DOHH2 (cell line): ENCODE data around the gene FRMD3.

Experiments
- H3F3A ChIP-seq: fragments of 200-600 bp; sonication (generic), shearing (Covaris generic); 2 replicates; pipeline ENCODE4 v1.6.0; 2016; ENCODE audit warnings: antibody characterized with exemption, mild to moderate bottlenecking; ENCODE audit not compliant: control insufficient read depth, insufficient read depth
- H3K27ac ChIP-seq: fragments of 200-600 bp; sonication (generic); 2 replicates; pipeline ENCODE4 v1.5.1; 2014; ENCODE audit warnings: low read depth, mild to moderate bottlenecking, low read length, moderate library complexity
- H3K27me3 ChIP-seq: fragments of 200-600 bp; sonication (generic); 2 replicates; pipeline ENCODE4 v1.6.1; 2014; ENCODE audit warnings: mild to moderate bottlenecking, low read length, mixed read lengths; ENCODE audit not compliant: control insufficient read depth
- H3K36me3 ChIP-seq: fragments of 200-600 bp; sonication (generic); 2 replicates; pipeline ENCODE4 v1.6.1; 2014; ENCODE audit warnings: mild to moderate bottlenecking, low read length, moderate library complexity, mixed read lengths; ENCODE audit not compliant: control insufficient read depth
- H3K4me1 ChIP-seq: fragments of 200-600 bp; sonication (generic); 2 replicates; pipeline ENCODE4 v1.6.1; 2014; ENCODE audit warnings: mild to moderate bottlenecking, low read length, mixed read lengths; ENCODE audit not compliant: control insufficient read depth
- H3K4me2 ChIP-seq: fragments of 200-600 bp; sonication (generic); 2 replicates; pipeline ENCODE4 v1.6.0; 2014; ENCODE audit warnings: mild to moderate bottlenecking, low read length, moderate library complexity
- H3K4me3 ChIP-seq: fragments of 200-600 bp; sonication (generic); 2 replicates; pipeline ENCODE4 v1.5.1; 2014; ENCODE audit warnings: mild to moderate bottlenecking, low read length, mixed read lengths
- H3K79me2 ChIP-seq: fragments of 200-600 bp; sonication (generic); 2 replicates; pipeline ENCODE4 v1.6.1; 2014; ENCODE audit warnings: mild to moderate bottlenecking, low read length, mixed read lengths; ENCODE audit not compliant: control insufficient read depth
- H3K9me2 ChIP-seq: fragments of 200-600 bp; sonication (generic); replicated peaks from 2 replicates; pipeline ENCODE4 v1.6.1; 2014; ENCODE audit warnings: mild to moderate bottlenecking, low read length, mixed read lengths; ENCODE audit not compliant: control insufficient read depth
- H3K9me3 ChIP-seq: fragments of 200-600 bp; sonication (generic); 2 replicates; pipeline ENCODE4 v1.6.1; 2014; ENCODE audit warnings: antibody characterized with exemption, low read length, mixed read lengths; ENCODE audit not compliant: control insufficient read depth, insufficient read depth
- H4K20me1 ChIP-seq: fragments of 200-600 bp; sonication (generic); 2 replicates; pipeline ENCODE4 v1.6.0; 2014; ENCODE audit warnings: low read depth, mild to moderate bottlenecking, antibody characterized with exemption, low read length, moderate library complexity; ENCODE audit not compliant: control insufficient read depth, insufficient read depth
- EZH2phosphoT487 ChIP-seq: fragments of 200-600 bp; sonication (generic); IDR thresholded peaks from 2 replicates; pipeline ENCODE4 v1.6.1; 2017; ENCODE audit warnings: borderline replicate concordance, mild to moderate bottlenecking, antibody characterized with exemption, low read length, moderate library complexity, mixed read lengths
- TF ChIP-seq, protein P1 (sequence below): fragments of 200-600 bp; sonication (generic); IDR thresholded peaks from one replicate; pipeline ENCODE4 v1.5.1; 2014; ENCODE audit warnings: antibody characterized with exemption, mild to moderate bottlenecking, low read depth, low read length; ENCODE audit not compliant: poor library complexity, severe bottlenecking

The FRMD3 gene

DNA sequence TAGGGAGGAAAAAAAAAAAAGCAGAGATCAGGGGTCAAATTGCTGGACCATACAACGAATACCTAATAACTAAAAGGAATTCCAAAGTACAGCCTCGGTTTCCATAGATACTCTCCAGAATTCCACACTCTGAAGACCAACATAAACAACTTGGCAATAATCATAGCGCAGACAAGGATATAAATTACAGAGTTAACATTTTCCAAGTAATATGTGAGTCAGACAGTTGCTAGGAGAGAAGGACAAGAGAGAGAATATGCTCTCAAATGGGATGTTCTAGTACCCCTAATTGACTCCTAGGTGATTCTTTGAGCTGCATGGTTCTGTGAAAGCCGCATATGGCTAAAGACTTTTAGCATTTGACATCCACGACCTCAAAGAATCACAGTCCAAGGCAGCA is 165.2 kb downstream of the FRMD3 start:
- no peaks in the 10 kb centered on the region for H3K27me3 ChIP-seq
- H3F3A ChIP-seq, result no peaks in the 10 kb centered on the region
- no peaks in the 10 kb centered on the region for H3K79me2 ChIP-seq
- no peak for TF ChIP-seq EZH2phosphoT487
- TF ChIP-seq, protein P1, sequence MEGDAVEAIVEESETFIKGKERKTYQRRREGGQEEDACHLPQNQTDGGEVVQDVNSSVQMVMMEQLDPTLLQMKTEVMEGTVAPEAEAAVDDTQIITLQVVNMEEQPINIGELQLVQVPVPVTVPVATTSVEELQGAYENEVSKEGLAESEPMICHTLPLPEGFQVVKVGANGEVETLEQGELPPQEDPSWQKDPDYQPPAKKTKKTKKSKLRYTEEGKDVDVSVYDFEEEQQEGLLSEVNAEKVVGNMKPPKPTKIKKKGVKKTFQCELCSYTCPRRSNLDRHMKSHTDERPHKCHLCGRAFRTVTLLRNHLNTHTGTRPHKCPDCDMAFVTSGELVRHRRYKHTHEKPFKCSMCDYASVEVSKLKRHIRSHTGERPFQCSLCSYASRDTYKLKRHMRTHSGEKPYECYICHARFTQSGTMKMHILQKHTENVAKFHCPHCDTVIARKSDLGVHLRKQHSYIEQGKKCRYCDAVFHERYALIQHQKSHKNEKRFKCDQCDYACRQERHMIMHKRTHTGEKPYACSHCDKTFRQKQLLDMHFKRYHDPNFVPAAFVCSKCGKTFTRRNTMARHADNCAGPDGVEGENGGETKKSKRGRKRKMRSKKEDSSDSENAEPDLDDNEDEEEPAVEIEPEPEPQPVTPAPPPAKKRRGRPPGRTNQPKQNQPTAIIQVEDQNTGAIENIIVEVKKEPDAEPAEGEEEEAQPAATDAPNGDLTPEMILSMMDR, result no peak
- H3K4me2 ChIP-seq, result no peak overlapping the region
- H3K9me2 ChIP-seq, result no peaks in the 10 kb centered on the region
- H3K4me1 ChIP-seq, result no peaks in the 10 kb centered on the region
- no peak overlapping the region for H3K27ac ChIP-seq
- H4K20me1 ChIP-seq, result no peaks in the 10 kb centered on the region
- H3K9me3 ChIP-seq, result no peaks in the 10 kb centered on the region
- no peaks in the 10 kb centered on the region for H3K36me3 ChIP-seq
- no peak overlapping the region for H3K4me3 ChIP-seq

DNA sequence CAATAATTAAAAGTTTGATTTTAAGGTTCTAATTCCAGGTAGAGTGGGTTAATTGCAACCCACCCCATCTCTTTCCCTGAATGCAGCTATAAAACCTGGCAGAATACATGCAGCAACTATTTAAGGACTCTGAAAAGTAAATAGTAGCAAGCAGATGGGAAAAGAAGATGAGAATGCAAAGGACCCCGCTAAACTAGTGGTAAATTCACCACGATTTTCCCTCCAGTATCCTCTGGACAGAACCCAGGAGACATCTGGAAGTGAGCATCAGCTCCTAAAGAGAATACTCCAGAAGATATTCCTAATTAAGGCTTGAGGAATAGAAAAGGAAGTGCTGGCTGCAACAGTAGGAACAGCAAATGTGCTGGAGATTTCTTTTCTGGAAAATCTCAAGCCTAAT is 170.9 kb downstream of the FRMD3 start:
- no peaks in the 10 kb centered on the region for H3F3A ChIP-seq
- no peak overlapping the region for H3K4me3 ChIP-seq
- H3K4me1 ChIP-seq, result no peaks in the 10 kb centered on the region
- no peaks in the 10 kb centered on the region for H4K20me1 ChIP-seq
- TF ChIP-seq EZH2phosphoT487, result no peak
- TF ChIP-seq, protein P1, result no peak
- H3K27ac ChIP-seq, result no peak overlapping the region
- H3K4me2 ChIP-seq, result no peak overlapping the region
- no peaks in the 10 kb centered on the region for H3K27me3 ChIP-seq
- H3K9me2 ChIP-seq, result no peaks in the 10 kb centered on the region
- no peaks in the 10 kb centered on the region for H3K9me3 ChIP-seq
- H3K79me2 ChIP-seq, result no peaks in the 10 kb centered on the region
- H3K36me3 ChIP-seq, result no peaks in the 10 kb centered on the region

DNA sequence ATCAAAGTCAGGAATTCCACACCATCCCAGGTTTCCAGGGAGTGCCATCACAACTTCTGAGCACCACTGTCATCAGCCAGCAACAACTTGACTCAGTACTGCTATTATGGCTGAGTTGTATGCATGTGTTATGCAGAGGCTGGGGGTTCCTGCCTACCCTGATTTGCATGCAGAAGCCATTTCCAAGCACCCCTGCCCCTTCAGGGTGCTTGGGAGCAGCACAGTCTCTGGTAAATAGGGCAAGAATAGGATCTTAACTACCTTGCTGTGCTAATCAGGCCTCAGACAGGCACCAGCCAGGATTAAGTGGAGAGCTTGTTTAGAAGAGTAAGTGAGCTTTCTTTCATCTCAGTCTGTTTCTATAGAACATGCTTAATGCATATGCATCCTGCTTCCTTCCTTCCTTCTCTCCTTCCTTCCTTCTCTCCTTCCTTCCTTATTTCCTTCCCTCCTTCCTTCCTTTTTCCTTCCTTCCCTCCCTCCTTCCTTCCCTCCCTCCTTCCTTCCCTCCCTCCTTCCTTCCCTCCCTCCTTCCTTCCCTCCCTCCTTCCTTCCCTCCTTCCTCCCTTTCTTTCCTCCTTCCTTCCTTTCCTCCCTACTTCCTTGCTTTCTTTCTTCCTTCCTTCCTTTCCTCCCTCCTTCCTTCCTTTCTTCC is 175.7 kb downstream of the FRMD3 start:
- H3K36me3 ChIP-seq, result no peaks in the 10 kb centered on the region
- no peaks in the 10 kb centered on the region for H3K9me2 ChIP-seq
- H3K27me3 ChIP-seq, result no peaks in the 10 kb centered on the region
- no peak overlapping the region for H3K27ac ChIP-seq
- H3F3A ChIP-seq, result no peaks in the 10 kb centered on the region
- TF ChIP-seq, protein P1, result no peak
- no peak for TF ChIP-seq EZH2phosphoT487
- no peaks in the 10 kb centered on the region for H4K20me1 ChIP-seq
- no peaks in the 10 kb centered on the region for H3K9me3 ChIP-seq
- no peaks in the 10 kb centered on the region for H3K79me2 ChIP-seq
- H3K4me2 ChIP-seq, result no peak overlapping the region
- H3K4me3 ChIP-seq, result no peak overlapping the region
- no peaks in the 10 kb centered on the region for H3K4me1 ChIP-seq
